HG02759 (cell line): Measurements from ENCODE around the gene CBX7.

ENCODE experiments used
- ATAC-seq: cut with Tn5 transposase; IDR thresholded peaks from one replicate; pipeline ENCODE4 v1.9.1; 2021; ENCODE audit warnings: mild to moderate bottlenecking, moderate library complexity; ENCODE audit not compliant: unreplicated experiment

The CBX7 gene

GRCh38 chr22:39152511-39153219 is at the start of gene CBX7:
Gene CBX7 (minus strand): TSS chr22:39152680. CDS start chr22:39152444, 236 bp downstream.
- ATAC-seq, result peak; percentile 79

GRCh38 chr22:39197578-39197977 is 45.1 kb upstream of the CBX7 start:
- ATAC-seq, result no peak

- no peak for ATAC-seq
Observed at GRCh38 chr22:39194098-39194497, 41.6 kb upstream of the CBX7 start.

DNA sequence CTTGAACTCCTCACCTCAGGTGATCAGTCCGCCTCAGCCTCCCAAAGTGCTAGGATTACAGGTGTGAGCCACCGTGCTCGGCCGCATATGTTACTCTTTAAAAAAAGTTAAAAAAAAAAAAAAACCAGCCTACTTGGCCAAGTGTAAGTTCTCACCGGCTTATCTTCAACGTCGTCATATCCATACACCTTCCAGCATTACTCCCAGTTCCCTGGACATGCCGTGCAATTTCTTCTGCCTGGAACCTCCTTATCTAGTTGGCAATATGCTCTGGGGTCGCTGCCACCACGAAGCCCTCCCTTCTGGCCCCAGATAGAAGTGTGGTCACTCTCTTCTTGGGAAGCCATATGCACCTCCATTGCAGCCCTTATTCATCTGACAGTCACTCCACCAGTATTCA is 36.3 kb upstream of the CBX7 start:
- ATAC-seq, result no peak

DNA sequence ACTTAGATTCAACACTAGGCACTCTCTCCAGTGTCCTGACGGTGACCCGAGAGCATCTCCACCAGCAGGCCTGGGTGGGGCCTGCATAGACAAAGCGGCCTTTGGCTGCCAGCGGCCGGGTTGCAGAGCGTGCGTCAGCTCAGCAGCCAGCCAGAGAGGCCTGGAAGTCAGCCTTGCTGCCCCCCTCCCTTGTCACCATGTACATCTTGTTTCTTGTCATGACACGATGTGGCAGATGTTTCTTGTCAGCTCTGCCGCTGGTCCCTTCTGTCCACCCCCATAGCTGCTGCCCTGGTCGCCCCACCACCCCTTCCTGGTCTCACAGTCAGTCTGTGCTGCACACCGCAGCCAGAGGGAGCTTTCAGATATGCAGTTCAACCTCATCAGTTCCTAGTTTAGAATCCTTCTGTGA is 33.1 kb upstream of the CBX7 start:
- no peak for ATAC-seq

GRCh38 chr22:39184586-39185577 is 32.4 kb upstream of the CBX7 start:
- ATAC-seq, result no peak

DNA sequence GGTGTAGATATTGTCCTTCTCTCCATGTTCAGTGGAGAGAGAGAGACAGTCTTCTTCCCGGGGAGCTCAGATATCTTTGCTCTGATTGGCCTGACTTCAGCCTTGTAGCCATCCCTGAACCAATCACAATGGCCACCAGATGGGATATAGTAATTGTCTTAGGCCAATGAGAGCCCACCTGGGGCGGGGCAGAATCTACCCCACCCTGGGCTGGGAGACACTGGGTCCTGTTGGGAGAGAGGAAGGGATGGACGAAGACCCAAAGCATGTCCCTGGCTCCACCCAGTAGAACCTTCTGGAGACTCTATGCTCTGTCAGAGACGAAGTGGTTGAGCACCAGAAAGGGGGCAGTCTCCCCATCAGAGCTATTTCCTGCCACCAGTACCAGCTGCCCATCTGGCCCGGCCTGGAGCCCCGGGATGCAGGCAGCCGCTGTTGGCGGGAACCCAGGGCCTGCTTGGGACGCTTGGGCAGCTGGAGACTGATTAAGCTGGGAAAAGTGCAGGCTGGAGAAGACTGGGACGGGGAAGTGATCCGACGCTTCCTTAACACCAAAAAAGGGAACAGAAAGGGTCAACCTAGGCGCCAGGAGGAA is 31.6 kb upstream of the CBX7 start:
- ATAC-seq, result no peak

DNA sequence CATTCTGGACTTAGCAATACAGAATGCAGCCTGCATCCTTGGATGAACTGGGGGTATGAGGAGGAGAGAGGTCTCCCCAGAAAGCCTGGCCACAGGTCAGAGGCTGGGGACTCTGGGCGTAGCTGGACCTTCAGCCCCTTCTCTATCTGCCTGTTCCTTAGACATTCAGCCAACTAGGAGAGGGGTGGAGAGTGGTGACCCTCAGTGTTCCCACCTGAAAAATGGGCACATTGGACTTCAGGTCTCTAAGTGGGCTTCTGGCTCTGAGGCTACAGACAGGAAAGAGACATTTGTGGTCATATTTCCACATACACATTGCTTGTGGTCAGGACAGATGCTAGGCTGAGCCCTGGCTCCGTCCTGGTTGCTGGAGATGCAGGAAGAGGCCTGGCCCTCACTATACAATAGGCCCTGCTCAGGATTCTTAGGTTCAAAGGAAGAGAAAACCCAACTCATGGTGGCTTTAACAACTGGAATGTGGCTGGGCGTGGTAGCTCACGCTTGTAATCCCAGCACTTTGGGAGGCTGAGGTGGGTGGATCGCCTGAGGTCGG is 30.1 kb upstream of the CBX7 start:
- ATAC-seq, result no peak

DNA sequence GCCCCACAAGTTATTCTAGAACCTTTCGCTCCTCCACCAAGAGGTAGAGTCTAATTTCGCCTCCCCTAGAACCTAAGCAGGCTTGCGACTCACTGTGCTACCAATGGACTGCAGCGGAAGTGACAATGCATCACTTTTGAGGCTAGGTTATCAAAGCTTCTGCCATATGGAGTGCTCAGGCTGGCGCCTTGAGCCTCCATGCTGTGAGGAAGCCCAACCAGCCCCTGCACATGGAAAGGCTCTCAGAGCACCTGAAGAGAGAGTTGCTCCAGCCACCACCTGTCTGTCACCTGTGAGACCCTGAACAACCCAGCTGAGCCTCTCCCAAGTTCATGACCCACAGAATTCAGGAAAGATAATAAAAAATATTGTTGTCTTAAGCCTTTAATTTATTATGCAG is 29.3 kb upstream of the CBX7 start:
- ATAC-seq, result no peak

- ATAC-seq, result no peak
Observed at GRCh38 chr22:39181356-39181755, 28.9 kb upstream of the CBX7 start.

GRCh38 chr22:39179841-39180335 is 27.4 kb upstream of the CBX7 start:
- no peak for ATAC-seq

DNA sequence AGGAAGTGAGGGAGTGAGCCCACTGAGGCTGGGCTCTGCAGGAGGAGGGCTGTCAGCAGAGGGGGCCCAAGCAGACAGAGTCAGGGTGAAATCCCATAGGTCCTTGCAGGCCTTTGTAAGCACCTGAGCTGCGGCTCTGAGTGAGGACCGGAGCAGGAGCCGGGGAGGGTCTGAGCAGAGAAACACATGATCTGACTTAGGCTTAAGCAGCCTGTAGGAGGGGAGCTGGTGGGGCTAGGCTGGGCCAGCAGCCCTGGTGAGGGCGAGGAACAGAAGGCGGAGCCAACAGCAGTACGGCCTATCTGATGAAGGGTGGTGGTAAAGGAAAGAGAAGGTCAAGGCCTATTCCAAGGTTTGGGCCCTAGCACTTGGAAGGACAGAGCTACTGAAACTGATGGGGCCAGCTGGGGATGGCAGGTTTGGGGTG is 26.9 kb upstream of the CBX7 start:
- no peak for ATAC-seq

DNA sequence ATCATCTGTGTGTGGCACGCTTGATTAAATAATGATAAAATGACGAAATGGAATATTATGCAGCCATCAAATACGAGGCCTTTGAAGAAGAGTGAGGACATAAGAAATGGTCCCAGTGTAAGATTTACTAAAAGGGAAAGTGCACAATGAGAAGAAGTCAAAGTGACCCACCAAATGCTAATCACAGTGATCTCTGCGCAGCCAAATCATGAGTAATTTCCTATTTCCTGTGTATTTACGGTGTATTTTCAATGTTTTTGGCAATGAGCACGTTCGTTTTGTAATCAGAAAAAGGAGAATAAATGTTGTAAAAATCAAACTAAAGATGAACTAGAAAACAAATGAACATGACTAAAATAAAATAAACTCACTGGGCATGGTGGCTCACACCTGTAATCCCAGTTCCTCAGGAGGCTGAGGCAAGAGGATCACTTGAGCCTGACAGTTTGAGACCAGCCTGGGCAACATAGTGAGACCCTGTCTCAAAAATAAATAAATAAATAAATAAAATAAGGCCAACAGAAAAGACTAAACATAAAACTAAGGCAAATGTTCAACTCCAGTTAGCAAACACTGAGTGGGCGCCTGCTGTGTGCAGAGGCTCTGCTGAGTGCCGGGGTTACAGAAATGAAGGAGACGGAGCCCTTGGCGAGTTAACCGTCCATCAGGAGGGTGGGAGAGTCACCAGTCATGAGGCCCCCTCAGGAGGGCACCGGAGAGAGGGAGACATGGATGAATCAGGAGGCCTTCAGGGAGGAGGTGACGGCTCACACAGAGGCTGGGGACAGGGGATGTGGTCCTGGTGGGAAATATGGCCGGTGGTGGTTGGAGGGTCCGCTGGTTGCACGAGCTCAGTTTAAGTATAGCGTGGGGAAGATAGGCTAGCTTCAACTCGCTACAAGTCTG is 26.0 kb upstream of the CBX7 start:
- no peak for ATAC-seq

DNA sequence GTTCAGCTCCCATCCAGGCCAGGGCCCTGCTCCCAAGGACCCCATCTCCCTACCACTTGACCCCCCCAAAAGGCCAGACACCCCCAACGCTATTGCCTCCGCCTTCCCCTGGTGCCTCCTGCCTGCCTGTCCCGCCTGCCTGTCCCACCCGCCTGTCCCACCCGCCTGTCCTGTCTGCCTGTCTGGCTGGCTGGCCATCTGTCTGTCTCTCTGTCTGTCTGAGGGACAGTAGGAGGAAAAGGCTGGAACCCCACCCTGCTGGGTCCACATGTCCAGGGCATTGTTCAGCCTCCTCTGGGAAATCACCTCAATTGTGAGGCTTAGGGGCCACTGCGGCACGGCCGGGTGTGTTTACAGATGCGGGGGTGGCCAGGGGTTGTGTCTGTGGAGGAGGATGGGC is 25.3 kb upstream of the CBX7 start:
- no peak for ATAC-seq

DNA sequence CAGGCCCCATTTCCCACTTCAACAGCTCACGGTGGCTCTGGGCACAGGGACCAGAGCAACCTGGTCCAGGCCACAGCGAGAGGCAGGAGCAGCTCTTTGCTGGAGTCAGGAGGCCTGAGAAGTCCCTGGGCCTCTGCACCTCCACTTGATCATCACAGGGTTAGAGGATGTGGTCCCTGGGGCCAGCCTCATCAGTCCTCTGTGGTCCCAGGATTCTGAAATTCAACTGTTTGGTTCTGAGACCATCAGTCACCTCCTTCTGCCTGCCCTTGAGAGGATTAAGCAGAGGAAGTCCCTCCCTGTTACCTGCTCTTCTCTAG is 24.9 kb upstream of the CBX7 start:
- no peak for ATAC-seq

DNA sequence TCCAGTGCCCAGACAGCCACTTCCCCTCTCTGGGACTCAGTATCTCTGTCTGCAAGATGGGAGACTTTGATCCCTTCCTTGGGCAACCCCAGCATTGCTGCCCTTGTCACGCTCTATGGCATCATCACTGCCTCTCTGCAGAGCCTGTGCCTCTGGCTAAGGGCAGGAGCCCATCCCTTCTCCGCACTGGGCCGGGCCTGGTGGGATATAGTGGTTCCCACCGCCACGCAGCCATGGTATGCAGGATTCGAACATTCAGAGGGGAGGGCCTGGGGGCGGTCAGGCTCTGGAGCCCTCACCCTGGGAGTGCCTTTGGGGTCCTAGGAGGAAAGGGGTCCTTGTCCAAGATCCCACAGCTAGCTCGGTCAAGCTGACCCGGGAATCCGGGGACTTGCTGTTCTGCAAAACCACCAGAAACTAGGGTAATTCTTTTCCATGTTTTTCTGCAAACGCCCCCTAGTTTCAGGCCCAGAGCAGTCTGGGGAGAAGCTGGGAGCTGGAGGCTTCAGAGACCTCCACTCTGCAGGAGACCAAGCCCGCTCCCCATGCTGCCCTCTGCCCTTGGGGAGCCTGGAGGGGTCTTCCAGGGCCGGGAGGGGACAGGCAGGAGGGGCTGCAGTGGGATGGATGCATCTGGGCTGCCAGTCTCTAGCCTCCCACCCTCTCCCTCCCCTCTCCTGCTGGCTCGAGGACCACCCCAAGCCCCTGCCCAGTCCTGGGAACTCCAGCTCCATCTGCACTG is 24.4 kb upstream of the CBX7 start:
- no peak for ATAC-seq

- ATAC-seq, result no peak
Observed at GRCh38 chr22:39176143-39176713, 23.7 kb upstream of the CBX7 start.

DNA sequence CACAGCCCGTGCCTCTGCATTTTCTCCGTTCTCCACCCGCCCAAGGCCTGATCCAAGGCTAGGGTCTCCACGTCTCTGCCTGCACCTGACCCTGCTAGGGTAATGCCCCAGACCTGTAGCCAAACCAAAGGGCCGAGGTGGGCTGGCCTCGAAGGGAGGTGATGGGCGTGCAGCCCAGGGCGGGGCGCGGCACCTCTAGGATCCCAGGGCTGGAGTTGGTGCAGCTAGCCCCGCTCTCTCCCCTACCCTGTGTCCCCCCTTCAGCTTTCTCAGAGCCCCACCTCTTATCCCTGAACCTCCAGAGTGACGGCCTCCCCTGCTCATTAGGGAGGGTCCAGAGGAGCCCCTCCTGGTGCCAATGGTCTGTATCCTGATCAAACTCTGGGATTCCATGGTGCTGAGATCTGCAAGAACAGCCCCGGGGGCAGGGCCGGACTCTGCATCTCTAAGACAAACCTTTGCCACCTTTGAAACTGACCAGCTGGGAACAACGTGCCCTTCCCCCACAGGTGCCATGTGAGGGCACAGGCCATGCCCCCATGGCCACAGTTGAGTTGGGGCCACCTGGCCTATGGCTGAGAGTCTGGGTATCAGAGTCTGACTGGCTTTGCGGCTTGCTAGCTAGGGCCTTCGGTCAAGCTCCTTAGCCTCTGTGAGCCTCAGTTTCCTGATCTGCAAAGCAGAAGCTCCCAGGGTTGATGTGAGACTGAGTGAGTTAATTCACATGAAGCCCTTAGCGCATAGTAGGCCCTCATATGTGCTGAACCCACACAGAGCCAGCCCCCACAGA is 23.1 kb upstream of the CBX7 start:
- ATAC-seq, result no peak
